Endothelial cell of umbilical vein (primary cell): ENCODE data around the gene DPM2. TPM values are rescaled to one million over a fixed set of nuclear protein-coding genes. Genes with fewer than 3 reads are reported as not detected.
A peak's percentile ranks its signal among the peaks of the same experiment; 100 is the strongest.

Experiments used
- BruUV-seq: library from RNA; stranded (reverse); fragments of 400-500 nt; replicated peaks from 2 replicates; lab custom pipeline; 2021; lab: Mats Ljungman, UMichigan
- CTCF ChIA-PET: fragments of 300-600, 350-600 bp; sonication (Branson Sonifier 250); formaldehyde crosslinking; loops from one replicate; lab custom pipeline; 2021; ENCODE audit warnings: antibody characterized with exemption, inconsistent platforms; lab: Charles Lee
- POLR2A ChIA-PET: fragments of 300-600, 350-600 bp; sonication (Branson Sonifier 250); formaldehyde crosslinking; loops from one replicate; lab custom pipeline; 2021; ENCODE audit warnings: antibody characterized with exemption, inconsistent platforms; lab: Charles Lee
- DNase-seq: peaks from one replicate; pipeline ENCODE4 v3.0.0-alpha.2; 2011; ENCODE audit warnings: low read depth, low spot score
- FAIRE-seq: peaks from 2 replicates; lab custom pipeline; 2011; peaks lifted over from hg19 to GRCh38; lab: Jason Lieb, UNC
- H2AFZ ChIP-seq: 2 replicates; pipeline ENCODE4 v1.6.0; 2012; ENCODE audit warnings: low read depth, low read length, control low read depth, inconsistent platforms
- H3K27ac ChIP-seq: 2 replicates; pipeline ENCODE4 v1.5.1; 2011; ENCODE audit warnings: low read depth, mild to moderate bottlenecking, control low read depth, low read length, moderate library complexity; ENCODE audit not compliant: insufficient read depth
- H3K27me3 ChIP-seq, 2 experiments: 2 replicates each; pipeline versions ENCODE4 v1.6.0 to v1.6.1; 2011; ENCODE audit warnings: low read length in 2 of 2, mixed read lengths in 1 of 2; ENCODE audit not compliant: control insufficient read depth in 2 of 2, insufficient read depth in 2 of 2
- H3K36me3 ChIP-seq, 2 experiments: 2 replicates in 1 of 2; 3 replicates in 1 of 2; pipeline ENCODE4 v1.5.1; 2011; ENCODE audit warnings: low read length in 2 of 2, mild to moderate bottlenecking in 1 of 2, moderate library complexity in 1 of 2; ENCODE audit not compliant: control insufficient read depth in 2 of 2, insufficient read depth in 2 of 2; ENCODE audit errors: extremely low read depth in 1 of 2
- H3K4me1 ChIP-seq: 3 replicates; pipeline ENCODE4 v1.5.1; 2011; ENCODE audit warnings: mild to moderate bottlenecking, low read length; ENCODE audit not compliant: control insufficient read depth, insufficient read depth; ENCODE audit errors: extremely low read depth
- H3K4me2 ChIP-seq: 2 replicates; pipeline ENCODE4 v1.6.1; 2011; ENCODE audit warnings: low read length, control low read depth, mixed read lengths; ENCODE audit not compliant: insufficient read depth
- H3K4me3 ChIP-seq, 3 experiments: fragments of 200-600 bp in 1 of 3; sonication (generic), shearing (Covaris generic) in 1 of 3; replicated peaks in 1 of 3; 2 replicates each; pipeline ENCODE4 v1.5.1; 2011 to 2016; ENCODE audit warnings: control low read depth in 3 of 3, low read length in 3 of 3, mild to moderate bottlenecking in 2 of 3, inconsistent platforms in 1 of 3, low read depth in 1 of 3, moderate library complexity in 1 of 3; ENCODE audit not compliant: insufficient read depth in 1 of 3
- H3K79me2 ChIP-seq: 2 replicates; pipeline ENCODE4 v1.6.0; 2012; ENCODE audit warnings: low read length, inconsistent platforms; ENCODE audit not compliant: control insufficient read depth, insufficient read depth
- H3K9ac ChIP-seq: replicated peaks from 2 replicates; pipeline ENCODE3; 2011; ENCODE audit warnings: low read length, control low read depth; ENCODE audit not compliant: insufficient read depth; ENCODE audit errors: extremely low read depth
- H3K9me1 ChIP-seq: replicated peaks from 3 replicates; pipeline ENCODE4 v1.6.0; 2011; ENCODE audit warnings: mild to moderate bottlenecking, low read length; ENCODE audit not compliant: control insufficient read depth, insufficient read depth; ENCODE audit errors: extremely low read depth
- H3K9me3 ChIP-seq: replicated peaks from 2 replicates; pipeline ENCODE4 v1.5.1; 2012; ENCODE audit warnings: low read length, inconsistent platforms; ENCODE audit not compliant: control insufficient read depth, insufficient read depth
- H4K20me1 ChIP-seq: replicated peaks from 2 replicates; pipeline ENCODE3; 2011; ENCODE audit warnings: mild to moderate bottlenecking, low read length; ENCODE audit not compliant: control insufficient read depth, insufficient read depth; ENCODE audit errors: extremely low read depth
- EZH2 ChIP-seq: IDR thresholded peaks from 2 replicates; pipeline ENCODE4 v1.6.1; 2012; ENCODE audit warnings: borderline replicate concordance, low read depth, mild to moderate bottlenecking, moderate library complexity, low read length, inconsistent platforms; ENCODE audit not compliant: severe bottlenecking
- FOS ChIP-seq: IDR thresholded peaks from 2 replicates; pipeline ENCODE4 v1.6.1; 2011; ENCODE audit warnings: mild to moderate bottlenecking, low read length, moderate library complexity, borderline replicate concordance; ENCODE audit not compliant: insufficient read depth
- GATA2 ChIP-seq: IDR thresholded peaks from 2 replicates; pipeline ENCODE4 v1.7.0; 2011; ENCODE audit warnings: low read depth, mild to moderate bottlenecking, moderate library complexity, mixed read lengths, low read length; ENCODE audit not compliant: insufficient read length, insufficient read depth
- JUN ChIP-seq: IDR thresholded peaks from 2 replicates; pipeline ENCODE4 v1.6.1; 2011; ENCODE audit warnings: borderline replicate concordance, low read depth; ENCODE audit not compliant: insufficient read length, insufficient read depth
- MAX ChIP-seq: IDR thresholded peaks from 2 replicates; pipeline ENCODE4 v1.6.1; 2011; ENCODE audit not compliant: insufficient read depth, insufficient read length
- MYC ChIP-seq: IDR thresholded peaks from one replicate; pipeline ENCODE4 v1.6.1; 2011; ENCODE audit warnings: mild to moderate bottlenecking, low read depth, low read length
- POLR2A ChIP-seq: IDR thresholded peaks from 2 replicates; pipeline ENCODE4 v1.6.1; 2012; ENCODE audit warnings: low read depth, mild to moderate bottlenecking, control low read depth, low read length
- POLR2AphosphoS5 ChIP-seq: IDR thresholded peaks from 2 replicates; pipeline ENCODE4 v1.6.1; 2012; ENCODE audit warnings: low read depth, mild to moderate bottlenecking, control low read depth, low read length, moderate library complexity; ENCODE audit not compliant: insufficient read depth
- dilution Hi-C: fragments of 300-500 bp; cut with MboI; formaldehyde crosslinking; loops from one replicate; pipeline ENCODE4 v1.15.0; 2019; ENCODE audit warnings: low sequenced_read_pairs; ENCODE audit not compliant: extremely low pct_ligation_motif_present
- intact Hi-C: fragments of 100-400 bp; cut with micrococcal nuclease; formaldehyde crosslinking; loops from one replicate; pipeline ENCODE4 v1.10.0; 2022
- polyA plus RNA-seq, 4 experiments: library from polyadenylated mRNA; depleted of rRNA in 3 of 4; stranded (reverse) in 3 of 4; unstranded in 1 of 4; fragments of >200 nt; gene quantifications; 2 replicates each; pipeline versions ENCODE4 v1.2.1 to v1.2.3, GENCODE V29; 2011 to 2012; ENCODE audit warnings: missing spikeins in 1 of 4
- total RNA-seq: library from RNA; stranded (reverse); gene quantifications from 2 replicates; pipeline ENCODE4 v1.2.3, GENCODE V29; 2021
- TF ChIP-seq, protein P1 (sequence below), 2 donors: IDR thresholded peaks; 1 replicate in 1 of 2; 2 replicates in 1 of 2; pipeline ENCODE4 v1.5.1; 2011; ENCODE audit warnings: low read length in 2 of 2, mild to moderate bottlenecking in 2 of 2, moderate library complexity in 2 of 2, control low read depth in 1 of 2, inconsistent platforms in 1 of 2, low read depth in 1 of 2; ENCODE audit not compliant: insufficient read depth in 1 of 2; ENCODE audit errors: extremely low read depth in 1 of 2

The DPM2 gene
- total and polyA plus RNA-seq, 2 donors (not counting 3 experiments of a cell fraction or from before 2014, with no cell fraction given): 47.9 to 63.9 TPM

GRCh38 chr9:127917603-127918002 lies 20.1 kb downstream of the DPM2 start:
- BruUV-seq: no TSS peak
- no peaks in the 10 kb centered on the region for H3K27me3 ChIP-seq
- FAIRE-seq (no peak), DNase-seq (no peak)
- no peaks in the 10 kb centered on the region for H3K9me3 ChIP-seq
- no peak overlapping the region for H3K9ac ChIP-seq
- peaks cover 39% of the 10 kb centered on the region for H3K4me1 ChIP-seq
- dilution Hi-C loops: no loop called here
- intact Hi-C loops: loop anchor here (1.0 to 10.0 kb wide), 5 partner anchors 11 to 415 kb away; partner anchors contain the start of gene ST6GALNAC6
- TF ChIP-seq POLR2A: no peak
- no peak for TF ChIP-seq MYC
- no peak for TF ChIP-seq JUN
- TF ChIP-seq GATA2: no peak
- TF ChIP-seq FOS: no peak
- TF ChIP-seq EZH2: no peak
- no peak for TF ChIP-seq POLR2AphosphoS5
- TF ChIP-seq MAX: no peak
- TF ChIP-seq, protein P1, sequence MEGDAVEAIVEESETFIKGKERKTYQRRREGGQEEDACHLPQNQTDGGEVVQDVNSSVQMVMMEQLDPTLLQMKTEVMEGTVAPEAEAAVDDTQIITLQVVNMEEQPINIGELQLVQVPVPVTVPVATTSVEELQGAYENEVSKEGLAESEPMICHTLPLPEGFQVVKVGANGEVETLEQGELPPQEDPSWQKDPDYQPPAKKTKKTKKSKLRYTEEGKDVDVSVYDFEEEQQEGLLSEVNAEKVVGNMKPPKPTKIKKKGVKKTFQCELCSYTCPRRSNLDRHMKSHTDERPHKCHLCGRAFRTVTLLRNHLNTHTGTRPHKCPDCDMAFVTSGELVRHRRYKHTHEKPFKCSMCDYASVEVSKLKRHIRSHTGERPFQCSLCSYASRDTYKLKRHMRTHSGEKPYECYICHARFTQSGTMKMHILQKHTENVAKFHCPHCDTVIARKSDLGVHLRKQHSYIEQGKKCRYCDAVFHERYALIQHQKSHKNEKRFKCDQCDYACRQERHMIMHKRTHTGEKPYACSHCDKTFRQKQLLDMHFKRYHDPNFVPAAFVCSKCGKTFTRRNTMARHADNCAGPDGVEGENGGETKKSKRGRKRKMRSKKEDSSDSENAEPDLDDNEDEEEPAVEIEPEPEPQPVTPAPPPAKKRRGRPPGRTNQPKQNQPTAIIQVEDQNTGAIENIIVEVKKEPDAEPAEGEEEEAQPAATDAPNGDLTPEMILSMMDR (IDR thresholded peaks at IDR 0.05; ENCODE audit: extremely low read depth in 1 of 2, insufficient read depth in 1 of 2, low read depth in 1 of 2, low read length in 2 of 2): no peak
- POLR2A ChIA-PET: interaction anchor here (0.5 to 0.9 kb wide), 3 partner anchors 11 to 43 kb away, joined by 3 read pairs; partner anchors contain the start of gene PIP5KL1
- H3K79me2 ChIP-seq: peaks cover 12% of the 10 kb centered on the region
- peak overlapping the region; percentile 57 for H3K4me2 ChIP-seq
- H3K36me3 ChIP-seq: peaks cover 0 to 6% of the 10 kb centered on the region in 2 experiments
- peak overlapping the region; percentile 32 for H3K27ac ChIP-seq
- no peaks in the 10 kb centered on the region for H3K9me1 ChIP-seq
- H2AFZ ChIP-seq: no peak overlapping the region
- H3K4me3 ChIP-seq: no peak overlapping the region
- CTCF ChIA-PET: interaction anchor here (0.8 to 2.3 kb wide), 4 partner anchors 18 to 183 kb away, joined by 3 to 10 read pairs (median 6); partner anchors contain the start of genes ST6GALNAC6 and TOR2A
- no peaks in the 10 kb centered on the region for H4K20me1 ChIP-seq
